BLaER1 (cell line): Measurements from ENCODE around the gene SLC25A29.

Experiments used
- H3K27ac ChIP-seq: shearing (Covaris generic); formaldehyde crosslinking; 2 replicates; pipeline ENCODE4 v1.8.1; 2022
- H3K27me3 ChIP-seq: shearing (Covaris generic); formaldehyde crosslinking; 2 replicates; pipeline ENCODE4 v1.8.1; 2022
- H3K36me3 ChIP-seq: shearing (Covaris generic); formaldehyde crosslinking; 2 replicates; pipeline ENCODE4 v1.8.1; 2022
- H3K4me1 ChIP-seq: shearing (Covaris generic); formaldehyde crosslinking; 2 replicates; pipeline ENCODE4 v1.8.1; 2022
- H3K4me2 ChIP-seq: shearing (Covaris generic); formaldehyde crosslinking; 2 replicates; pipeline ENCODE4 v1.8.1; 2022
- H3K4me3 ChIP-seq: shearing (Covaris generic); formaldehyde crosslinking; 2 replicates; pipeline ENCODE4 v1.8.1; 2022
- H3K9ac ChIP-seq: shearing (Covaris generic); formaldehyde crosslinking; 2 replicates; pipeline ENCODE4 v1.8.1; 2022
- H3K9me3 ChIP-seq: shearing (Covaris generic); formaldehyde crosslinking; 2 replicates; pipeline ENCODE4 v1.8.1; 2022
- H4K20me1 ChIP-seq: shearing (Covaris generic); formaldehyde crosslinking; 2 replicates; pipeline ENCODE4 v1.8.1; 2022
- Cebpa-rat ChIP-seq: shearing (Covaris generic); IDR thresholded peaks from 2 replicates; pipeline ENCODE4 v1.8.1; 2022

The SLC25A29 gene

DNA sequence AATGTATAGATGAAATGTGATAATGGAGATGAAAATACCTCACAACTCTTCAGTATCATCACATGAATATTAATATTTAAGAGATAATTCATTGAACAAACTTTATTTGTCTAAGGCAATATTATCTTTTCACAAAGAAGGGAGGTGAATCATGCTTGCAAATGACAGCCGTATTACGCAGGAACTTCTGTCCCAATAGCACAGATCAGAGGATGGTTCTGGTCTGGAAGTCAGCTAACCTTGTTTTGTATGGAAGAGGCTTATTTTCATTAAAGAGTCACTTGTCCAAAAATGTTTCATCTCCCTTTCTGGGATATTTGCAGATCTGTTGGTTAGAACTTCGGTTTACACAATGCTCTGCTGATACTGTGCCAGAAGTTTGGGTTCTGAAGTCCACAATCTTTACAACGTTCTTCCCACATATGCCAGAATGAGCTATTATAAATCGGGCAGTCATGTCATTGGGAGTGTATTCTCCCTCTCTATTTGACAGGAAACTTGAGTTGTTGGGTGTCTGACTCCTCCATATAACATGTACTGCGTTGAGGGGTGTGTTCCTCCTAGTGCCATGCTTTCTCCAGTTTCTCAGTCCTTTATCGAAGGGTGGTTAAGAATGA is 37.5 kb downstream of the SLC25A29 start:
- 0 out of 2 replicates have a peak, but pooled peaks cover 8% of the 10 kb centered on the region for H3K4me1 ChIP-seq
- H3K4me2 ChIP-seq = no peak overlapping the region
- peaks cover 85% of the 10 kb centered on the region for H3K36me3 ChIP-seq
- H4K20me1 ChIP-seq = peaks cover 100% of the 10 kb centered on the region
- H3K4me3 ChIP-seq = no peak overlapping the region
- H3K27me3 ChIP-seq = no peaks in the 10 kb centered on the region
- H3K9me3 ChIP-seq = no peaks in the 10 kb centered on the region
- TF ChIP-seq Cebpa-rat = no peak
- no peak overlapping the region for H3K9ac ChIP-seq
- H3K27ac ChIP-seq = no peak overlapping the region

DNA sequence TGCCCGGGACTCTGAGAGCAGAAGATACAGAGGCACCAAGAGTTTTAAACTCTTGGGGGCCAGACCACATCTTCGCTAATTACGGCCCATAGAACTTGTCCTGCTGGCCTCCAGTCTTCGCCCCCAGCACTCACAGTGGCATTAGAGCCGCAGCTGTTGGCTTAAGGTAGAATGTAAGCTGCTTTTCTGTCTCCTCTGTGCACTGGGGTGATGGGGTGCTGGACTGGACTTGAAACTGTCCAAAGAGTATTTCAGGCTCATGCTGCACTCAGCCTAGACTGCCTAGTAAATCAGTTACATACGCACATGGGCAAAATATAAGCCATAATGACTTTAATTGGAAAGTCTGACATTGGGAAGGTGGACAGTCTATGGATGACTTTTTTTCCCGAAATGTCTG is 38.3 kb downstream of the SLC25A29 start:
- Histone ChIP-seq H3K36me3 (peaks cover 85% of the 10 kb centered on the region), H3K4me2 (no peak overlapping the region)
- TF ChIP-seq Cebpa-rat = no peak

DNA sequence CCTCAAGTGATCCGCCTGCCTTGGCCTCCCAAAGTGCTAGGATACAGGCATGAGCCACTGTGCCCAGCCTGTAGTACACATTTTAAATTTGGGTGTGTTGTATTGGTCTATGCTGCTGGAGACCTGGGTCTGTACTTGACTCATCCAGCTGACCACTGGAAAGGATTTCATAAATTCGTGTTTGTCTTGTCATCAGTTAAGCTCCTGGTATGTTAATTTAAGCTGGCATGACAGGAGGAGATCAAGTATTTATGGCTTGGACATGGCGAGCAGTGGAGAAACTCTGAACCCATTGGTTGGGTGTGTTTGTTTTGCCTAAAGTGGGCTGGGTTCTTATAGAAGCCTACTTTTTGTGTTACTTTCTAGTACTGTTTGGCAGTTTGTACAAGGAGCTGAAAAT is 43.1 kb downstream of the SLC25A29 start:
- TF ChIP-seq Cebpa-rat = no peak
- H3K27me3 ChIP-seq = no peaks in the 10 kb centered on the region
- peaks cover 100% of the 10 kb centered on the region for H4K20me1 ChIP-seq
- no peak overlapping the region for H3K9ac ChIP-seq
- peaks cover 56% of the 10 kb centered on the region for H3K4me1 ChIP-seq
- H3K36me3 ChIP-seq = peaks cover 66% of the 10 kb centered on the region
- no peak overlapping the region for H3K27ac ChIP-seq
- H3K9me3 ChIP-seq = no peaks in the 10 kb centered on the region
- no peak overlapping the region for H3K4me3 ChIP-seq
- H3K4me2 ChIP-seq = peak overlapping the region; percentile 62

More for the DNA sequence above, 38.3 kb downstream of the SLC25A29 start:
- Histone ChIP-seq H3K9ac (no peak overlapping the region), H3K9me3 (no peaks in the 10 kb centered on the region), H3K4me1 (peaks cover 15% of the 10 kb centered on the region), H3K4me3 (no peak overlapping the region), H3K27me3 (no peaks in the 10 kb centered on the region), H4K20me1 (peaks cover 100% of the 10 kb centered on the region), H3K27ac (no peak overlapping the region)

DNA sequence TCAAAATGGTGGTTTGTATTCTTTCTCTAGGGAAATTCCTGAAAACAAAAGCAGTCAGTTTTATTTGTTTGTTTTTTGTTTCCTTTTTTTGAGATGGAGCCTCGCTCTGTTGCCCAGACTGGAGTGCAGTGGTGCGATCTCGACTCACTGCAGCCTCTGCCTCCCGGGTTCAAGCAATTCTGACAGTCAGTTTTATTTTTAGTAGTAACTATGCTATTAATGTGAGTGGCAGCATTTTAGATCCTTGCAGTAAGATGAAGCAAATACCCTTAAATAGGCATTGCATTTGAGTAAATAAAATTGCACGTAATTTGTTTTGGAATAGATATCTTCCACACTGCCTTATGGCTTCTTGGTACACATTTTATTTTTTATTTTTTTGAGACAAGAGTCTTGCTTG is 43.7 kb downstream of the SLC25A29 start:
- H3K9me3 ChIP-seq = no peaks in the 10 kb centered on the region
- H3K36me3 ChIP-seq = peaks cover 60% of the 10 kb centered on the region
- 0 out of 2 replicates have a peak overlapping the region, but pooled peaks have one; percentile 38 for H3K27ac ChIP-seq
- no peak overlapping the region for H3K9ac ChIP-seq
- H3K27me3 ChIP-seq = no peaks in the 10 kb centered on the region
- peak overlapping the region; percentile 62 for H3K4me2 ChIP-seq
- no peak for TF ChIP-seq Cebpa-rat
- peaks cover 62% of the 10 kb centered on the region for H3K4me1 ChIP-seq
- H4K20me1 ChIP-seq = peaks cover 100% of the 10 kb centered on the region
- H3K4me3 ChIP-seq = no peak overlapping the region

DNA sequence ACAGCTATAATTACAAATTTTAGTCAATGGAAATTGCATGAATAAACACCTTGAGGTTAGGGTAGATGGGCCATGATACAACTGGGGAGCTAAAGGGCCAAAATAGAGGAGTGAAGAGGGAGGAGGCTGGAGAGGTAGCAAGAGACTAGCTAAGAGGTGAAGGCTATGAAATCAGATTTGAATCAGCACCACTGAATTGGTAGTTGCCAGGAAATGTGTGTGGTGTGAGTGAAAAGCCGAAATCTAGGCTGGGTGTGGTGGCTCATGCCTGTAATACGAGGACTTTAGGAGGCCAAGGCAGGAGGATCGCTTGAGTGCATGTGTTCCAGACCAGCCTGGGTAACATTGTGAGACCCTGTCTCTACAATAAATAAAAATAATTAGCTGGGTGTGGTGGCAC is 44.6 kb downstream of the SLC25A29 start:
- Histone ChIP-seq H3K4me2 (peak overlapping the region; percentile 62), H3K9ac (no peak overlapping the region), H3K27me3 (no peaks in the 10 kb centered on the region), H3K36me3 (peaks cover 51% of the 10 kb centered on the region), H3K9me3 (no peaks in the 10 kb centered on the region), H3K4me3 (no peak overlapping the region), H4K20me1 (peaks cover 100% of the 10 kb centered on the region), H3K27ac (0 out of 2 replicates have a peak overlapping the region, but pooled peaks have one; percentile 38), H3K4me1 (peaks cover 64% of the 10 kb centered on the region)
- no peak for TF ChIP-seq Cebpa-rat

DNA sequence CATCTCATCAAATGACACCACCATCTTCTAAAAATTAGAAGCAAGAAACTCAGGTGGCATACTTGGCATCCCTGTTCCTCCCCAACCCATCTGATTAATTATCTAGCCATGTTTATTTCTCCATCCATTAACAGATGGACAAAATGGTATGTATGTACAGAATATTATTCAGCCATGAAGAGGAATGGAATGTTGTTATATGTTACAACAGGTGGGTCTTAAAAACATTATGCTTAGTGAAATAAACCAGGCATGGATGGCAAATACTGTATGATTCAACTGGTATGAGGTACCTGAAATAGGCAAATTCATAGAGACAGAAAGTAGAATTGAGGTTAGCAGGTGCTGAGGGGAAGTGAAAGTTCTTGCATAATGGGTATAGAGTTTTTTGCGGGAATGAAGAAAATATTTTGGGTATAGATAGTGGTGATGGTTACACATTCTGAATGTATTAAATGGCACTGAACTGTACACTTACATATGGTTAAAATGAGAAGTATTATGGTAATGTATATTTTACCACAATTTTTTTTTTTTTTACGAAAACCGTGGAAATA is 49.8 kb downstream of the SLC25A29 start:
- Histone ChIP-seq H3K9ac (no peak overlapping the region), H3K36me3 (peaks cover 48% of the 10 kb centered on the region), H3K27ac (no peak overlapping the region), H4K20me1 (peaks cover 100% of the 10 kb centered on the region), H3K9me3 (no peaks in the 10 kb centered on the region; the same call in 1 of the 2 replicates), H3K4me1 (peaks cover 34% of the 10 kb centered on the region), H3K27me3 (no peaks in the 10 kb centered on the region), H3K4me2 (no peak overlapping the region), H3K4me3 (no peak overlapping the region)
- TF ChIP-seq Cebpa-rat = no peak

DNA sequence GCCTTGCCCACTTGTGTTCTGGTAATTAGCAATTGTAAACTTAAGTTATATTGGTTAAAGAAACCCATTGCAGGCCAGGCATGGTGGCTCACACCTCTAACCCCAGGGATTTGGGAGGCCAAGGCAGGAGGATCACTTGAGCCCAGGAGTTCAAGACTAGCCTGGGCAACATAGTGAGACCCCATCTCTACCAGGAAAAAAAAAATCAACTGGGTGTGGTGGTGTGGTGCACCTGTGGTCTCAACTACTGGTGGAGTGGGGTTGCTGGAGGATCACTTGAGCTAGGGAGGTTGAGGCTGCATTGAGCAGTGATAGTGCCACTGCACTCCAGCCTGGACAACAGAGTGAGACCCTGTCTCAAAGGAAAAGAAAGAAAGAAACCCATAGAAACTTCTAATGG is 53.6 kb downstream of the SLC25A29 start:
- TF ChIP-seq Cebpa-rat = no peak
- Histone ChIP-seq H3K4me2 (no peak overlapping the region), H3K9ac (no peak overlapping the region), H3K4me1 (peaks cover 13% of the 10 kb centered on the region; the same call in 1 of the 2 replicates), H3K4me3 (no peak overlapping the region), H3K36me3 (peaks cover 65% of the 10 kb centered on the region), H3K27me3 (no peaks in the 10 kb centered on the region), H4K20me1 (peaks cover 100% of the 10 kb centered on the region), H3K9me3 (no peaks in the 10 kb centered on the region; the same call in 1 of the 2 replicates), H3K27ac (no peak overlapping the region)

DNA sequence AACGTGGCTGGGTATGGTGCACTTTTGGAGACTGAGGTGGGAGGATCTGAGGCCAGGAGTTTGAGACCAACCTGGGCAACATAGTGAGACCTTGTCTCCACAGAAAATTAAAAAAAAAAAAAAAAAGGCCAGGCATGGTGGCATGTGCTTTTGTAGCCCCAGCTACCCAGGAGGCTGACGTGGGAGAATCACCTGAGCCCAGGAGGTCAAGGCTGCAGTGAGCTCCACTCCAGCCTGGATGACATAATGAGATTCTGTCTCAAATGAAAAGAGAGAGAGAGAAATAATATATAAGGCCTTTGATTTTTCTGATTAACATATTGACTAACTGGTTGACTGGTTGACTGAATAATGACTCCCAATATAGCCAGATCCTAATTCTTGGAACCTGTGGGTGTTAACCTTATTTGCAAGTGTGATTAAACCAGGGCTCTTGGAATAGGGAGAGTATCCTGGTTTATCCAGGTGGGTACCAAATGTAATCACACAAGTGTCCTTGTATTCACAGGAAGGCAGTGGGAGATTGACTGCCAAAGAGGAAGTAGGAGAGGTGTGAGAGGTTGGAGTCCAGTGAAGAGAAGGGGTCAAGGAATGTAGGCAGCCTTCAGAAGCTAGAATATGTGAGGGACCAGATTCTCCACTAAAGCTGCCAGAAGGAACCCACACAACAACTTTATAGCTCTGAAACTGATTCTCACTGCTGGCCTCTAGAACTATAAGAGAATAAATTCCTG is 55.3 kb downstream of the SLC25A29 start:
- Histone ChIP-seq H3K4me2 (no peak overlapping the region), H3K9ac (no peak overlapping the region), H4K20me1 (peaks cover 100% of the 10 kb centered on the region), H3K4me1 (peaks cover 27% of the 10 kb centered on the region), H3K4me3 (no peak overlapping the region), H3K36me3 (peaks cover 62% of the 10 kb centered on the region), H3K27ac (no peak overlapping the region), H3K9me3 (no peaks in the 10 kb centered on the region; the same call in 1 of the 2 replicates), H3K27me3 (no peaks in the 10 kb centered on the region)
- TF ChIP-seq Cebpa-rat = no peak

DNA sequence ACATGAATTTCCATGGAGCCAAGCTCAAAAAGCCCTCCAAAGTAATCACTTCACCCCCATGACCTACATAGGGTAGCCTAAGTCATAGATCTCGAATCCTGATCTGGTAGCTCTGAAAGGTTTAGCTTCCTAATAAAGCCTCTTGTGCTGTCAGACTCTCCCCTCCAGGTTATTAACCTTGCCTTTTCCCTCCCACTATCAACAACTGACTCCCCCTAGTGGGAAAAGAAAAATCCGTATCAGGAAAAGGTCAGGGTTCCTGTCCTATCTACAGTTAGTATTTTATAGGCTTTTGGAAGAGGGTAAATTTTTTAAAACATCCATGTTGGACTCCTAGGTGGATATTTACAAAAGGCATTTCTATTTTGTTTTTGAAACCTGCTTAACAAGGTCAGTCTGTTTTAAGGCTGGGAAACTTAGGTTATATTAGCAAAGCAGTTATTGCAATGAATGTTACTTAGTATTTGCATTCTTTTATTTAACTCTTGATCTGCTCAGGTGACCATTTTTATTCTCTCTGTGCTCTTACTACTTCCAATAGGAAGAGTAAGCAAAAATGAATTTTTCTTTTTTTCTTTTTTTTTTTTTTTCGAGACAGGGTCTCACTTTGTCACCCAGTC is 59.3 kb downstream of the SLC25A29 start:
- H3K36me3 ChIP-seq = peaks cover 46% of the 10 kb centered on the region
- TF ChIP-seq Cebpa-rat = no peak
- no peaks in the 10 kb centered on the region for H3K27me3 ChIP-seq
- H3K27ac ChIP-seq = no peak overlapping the region
- peak overlapping the region; percentile 44 for H3K4me2 ChIP-seq
- H4K20me1 ChIP-seq = peaks cover 100% of the 10 kb centered on the region
- H3K9me3 ChIP-seq = no peaks in the 10 kb centered on the region
- peaks cover 65% of the 10 kb centered on the region for H3K4me1 ChIP-seq
- no peak overlapping the region for H3K9ac ChIP-seq
- no peak overlapping the region for H3K4me3 ChIP-seq
